K562 (cell line): Measurements from ENCODE around the gene TNIP1. TPM values are rescaled to one million over a fixed set of nuclear protein-coding genes. Genes with fewer than 3 reads are reported as not detected.

Experiments used
- ATAC-seq: fragments of 200-7000 bp; cut with Tn5 transposase; 3 replicates; pipeline ENCODE4 v1.9.1; 2020; ENCODE audit warnings: moderate library complexity
- BruUV-seq: library from RNA; stranded (reverse); fragments of 400-500 nt; replicated peaks from 2 replicates; lab custom pipeline; 2021; lab: Mats Ljungman, UMichigan
- CTCF ChIA-PET: fragments of 300-600 bp; formaldehyde crosslinking; extraction: SDS; loops from one replicate; lab custom pipeline; 2021; ENCODE audit warnings: low intra/inter-chr PET ratio; lab: Yijun Ruan, JAX
- POLR2A ChIA-PET: fragments of 300-600, 350-650 bp; sonication (Branson Sonifier 250); formaldehyde crosslinking; extraction: SDS; loops from one replicate; lab custom pipeline; 2021; ENCODE audit warnings: antibody characterized with exemption, inconsistent platforms; lab: Yijun Ruan, JAX
- DNase-seq, 4 experiments: peaks; one replicate each; pipeline versions ENCODE4 v3.0.0 to v3.0.0-alpha.2; 2011 to 2018; ENCODE audit warnings: low spot score in 3 of 4, mixed read lengths in 3 of 4; ENCODE audit errors: extremely low read depth in 1 of 4
- FAIRE-seq: peaks from 2 replicates; lab custom pipeline; 2011; peaks lifted over from hg19 to GRCh38; lab: Jason Lieb, UNC
- H2AFZ ChIP-seq: 2 replicates; pipeline ENCODE4 v1.6.0; 2011; ENCODE audit warnings: low read depth, low read length, control low read depth, inconsistent platforms
- H3K27ac ChIP-seq: fragments of 200-600 bp; 3 replicates; pipeline ENCODE4 v1.8.0; 2011; ENCODE audit warnings: low read depth, mild to moderate bottlenecking, control low read depth, inconsistent platforms, low read length, moderate library complexity, mixed read lengths; ENCODE audit errors: extremely low read depth
- H3K27me3 ChIP-seq, 2 experiments: fragments of 300-600 bp in 1 of 2; 2 replicates in 1 of 2; 3 replicates in 1 of 2; pipeline versions ENCODE4 v1.6.0 to v1.8.0; 2011; ENCODE audit warnings: inconsistent platforms in 2 of 2, low read length in 2 of 2, mild to moderate bottlenecking in 1 of 2, mixed read lengths in 1 of 2, moderate library complexity in 1 of 2; ENCODE audit not compliant: control insufficient read depth in 2 of 2, insufficient read depth in 2 of 2
- H3K36me3 ChIP-seq: fragments of 300-600 bp; 3 replicates; pipeline ENCODE4 v1.8.0; 2011; ENCODE audit warnings: mild to moderate bottlenecking, low read length, inconsistent platforms; ENCODE audit not compliant: control insufficient read depth, insufficient read depth
- H3K4me1 ChIP-seq, 2 experiments: fragments of 200-600 bp in 1 of 2; replicated peaks in 1 of 2; 2 replicates in 1 of 2; 3 replicates in 1 of 2; pipeline versions ENCODE4 v1.5.1 to v1.8.0; 2011; ENCODE audit warnings: inconsistent platforms in 2 of 2, low read length in 2 of 2, mild to moderate bottlenecking in 1 of 2, mixed read lengths in 1 of 2, moderate library complexity in 1 of 2; ENCODE audit not compliant: control insufficient read depth in 2 of 2, insufficient read depth in 2 of 2
- H3K4me2 ChIP-seq: 2 replicates; pipeline ENCODE4 v1.6.1; 2011; ENCODE audit warnings: low read length, control low read depth, inconsistent platforms, mixed read lengths; ENCODE audit not compliant: insufficient read depth
- H3K4me3 ChIP-seq: fragments of 200-600 bp; sonication (generic), shearing (Covaris generic); 2 replicates; pipeline ENCODE4 v1.5.1; 2016; ENCODE audit warnings: control low read depth, inconsistent platforms
- H3K79me2 ChIP-seq: fragments of 200-600 bp; 3 replicates; pipeline ENCODE4 v1.8.0; 2011; ENCODE audit warnings: low read length, inconsistent platforms; ENCODE audit not compliant: control insufficient read depth, insufficient read depth
- H3K9ac ChIP-seq, 2 experiments: 2 replicates each; pipeline versions ENCODE4 v1.6.0 to v1.6.1; 2011; ENCODE audit warnings: low read depth in 2 of 2, low read length in 2 of 2, control low read depth in 1 of 2, inconsistent platforms in 1 of 2, mild to moderate bottlenecking in 1 of 2, mixed read lengths in 1 of 2; ENCODE audit not compliant: insufficient read depth in 1 of 2
- H3K9me1 ChIP-seq: one replicate; pipeline ENCODE4 v1.6.0; 2011; ENCODE audit warnings: inconsistent platforms, mild to moderate bottlenecking, low read length, moderate library complexity; ENCODE audit not compliant: control insufficient read depth, insufficient read depth
- H3K9me3 ChIP-seq: replicated peaks from 2 replicates; pipeline ENCODE4 v1.5.1; 2011; ENCODE audit warnings: low read depth, low read length, inconsistent platforms; ENCODE audit not compliant: control insufficient read depth, insufficient read depth
- H4K20me1 ChIP-seq: replicated peaks from 2 replicates; pipeline ENCODE4 v1.6.1; 2011; ENCODE audit warnings: low read length, inconsistent platforms, mixed read lengths; ENCODE audit not compliant: control insufficient read depth, insufficient read depth
- EWSR1 ChIP-seq: fragments of 450-650 bp; IDR thresholded peaks from 2 replicates; pipeline ENCODE4 v1.6.1; 2018; ENCODE audit warnings: borderline replicate concordance, mild to moderate bottlenecking, low read depth, moderate library complexity; ENCODE audit not compliant: partially characterized antibody
- FOXJ3 ChIP-seq: sonication (generic); formaldehyde crosslinking; IDR thresholded peaks from 2 replicates; pipeline ENCODE4 v1.4.0; 2020; ENCODE audit warnings: mild to moderate bottlenecking, missing genetic modification reagents
- HNRNPK ChIP-seq: fragments of 200-400 bp; formaldehyde crosslinking; IDR thresholded peaks from one replicate; pipeline ENCODE4 v1.6.1; 2018; ENCODE audit warnings: mild to moderate bottlenecking, low read depth, low read length; ENCODE audit not compliant: poor library complexity, severe bottlenecking
- OTX1 ChIP-seq: fragments of 450-650 bp; formaldehyde crosslinking; IDR thresholded peaks from 2 replicates; pipeline ENCODE4 v1.4.0; 2022; ENCODE audit warnings: mild to moderate bottlenecking
- TCF15 ChIP-seq: fragments of 250-450 bp; sonication (Bioruptor Pico); IDR thresholded peaks from 2 replicates; pipeline ENCODE4 v1.8.0; 2022; ENCODE audit warnings: moderate library complexity, mild to moderate bottlenecking, inconsistent platforms
- ZNF263 ChIP-seq: sonication (generic); formaldehyde crosslinking; IDR thresholded peaks from 2 replicates; pipeline ENCODE4 v1.8.0; 2022; ENCODE audit warnings: mild to moderate bottlenecking, missing genetic modification reagents, borderline replicate concordance
- ZNF384 ChIP-seq: IDR thresholded peaks from 2 replicates; pipeline ENCODE4 v1.6.1; 2012; ENCODE audit warnings: low read depth, low read length, improper control_type of control experiment
- ZNF407 ChIP-seq: fragments of 450-650 bp; IDR thresholded peaks from 2 replicates; pipeline ENCODE4 v1.6.1; 2016; ENCODE audit warnings: low read depth
- WGBS: fragments of 100-300 bp; shearing (Covaris generic); methylation state at CpG from one replicate; pipeline ENCODE4 v1.1.6; 2016; ENCODE audit warnings: low coverage, mixed read lengths; ENCODE audit not compliant: insufficient coverage; ENCODE audit errors: missing lambda C conversion rate; 5-methylcytosine and 5-hydroxymethylcytosine counted together
- in situ Hi-C: fragments of 300-500 bp; cut with MboI; formaldehyde crosslinking; loops from 4 replicates; pipeline ENCODE4 v1.15.0; 2018; ENCODE audit warnings: inconsistent platforms, mixed read lengths
- intact Hi-C: fragments of 100-400 bp; cut with micrococcal nuclease; formaldehyde crosslinking; loops from 2 replicates; pipeline ENCODE4 v1.14.2; 2022
- polyA plus RNA-seq, 8 experiments: library from polyadenylated mRNA; depleted of rRNA in 4 of 8; stranded (reverse) in 5 of 8; unstranded in 3 of 8; fragments of >200 nt; fragmentation: Nextera tagmentation in 2 of 8; fragmentation: Illumina TruSeq in 1 of 8; extraction: Ambion mirVana in 2 of 8; extraction: Trizol in 1 of 8; gene quantifications; 2 replicates each; pipeline versions ENCODE4 v1.2.1 to v1.2.3, GENCODE V29; 2011 to 2014; ENCODE audit warnings: inconsistent platforms in 1 of 8, missing spikeins in 1 of 8
- total RNA-seq, 7 experiments: library from RNA; depleted of rRNA in 6 of 7; stranded (reverse); fragments of >200 nt in 6 of 7; fragmentation: Illumina TruSeq in 2 of 7; extraction: Trizol in 2 of 7; gene quantifications; 2 replicates each; pipeline versions ENCODE4 v1.2.1 to v1.2.3, GENCODE V29; 2011 to 2021; ENCODE audit warnings: low replicate concordance in 1 of 7
- TF ChIP-seq, protein P1 (sequence below): IDR thresholded peaks from 2 replicates; pipeline ENCODE4 v1.6.1; 2011; ENCODE audit warnings: borderline replicate concordance, low read depth, mild to moderate bottlenecking, moderate library complexity, low read length; ENCODE audit not compliant: insufficient read depth, poor library complexity, severe bottlenecking

Gene TNIP1
- total and polyA plus RNA-seq, 9 of the 15 experiments (the other 6 are each of a cell fraction or from before 2014, with no cell fraction given), result 0.46 to 41.0 (median 24.6) TPM

DNA sequence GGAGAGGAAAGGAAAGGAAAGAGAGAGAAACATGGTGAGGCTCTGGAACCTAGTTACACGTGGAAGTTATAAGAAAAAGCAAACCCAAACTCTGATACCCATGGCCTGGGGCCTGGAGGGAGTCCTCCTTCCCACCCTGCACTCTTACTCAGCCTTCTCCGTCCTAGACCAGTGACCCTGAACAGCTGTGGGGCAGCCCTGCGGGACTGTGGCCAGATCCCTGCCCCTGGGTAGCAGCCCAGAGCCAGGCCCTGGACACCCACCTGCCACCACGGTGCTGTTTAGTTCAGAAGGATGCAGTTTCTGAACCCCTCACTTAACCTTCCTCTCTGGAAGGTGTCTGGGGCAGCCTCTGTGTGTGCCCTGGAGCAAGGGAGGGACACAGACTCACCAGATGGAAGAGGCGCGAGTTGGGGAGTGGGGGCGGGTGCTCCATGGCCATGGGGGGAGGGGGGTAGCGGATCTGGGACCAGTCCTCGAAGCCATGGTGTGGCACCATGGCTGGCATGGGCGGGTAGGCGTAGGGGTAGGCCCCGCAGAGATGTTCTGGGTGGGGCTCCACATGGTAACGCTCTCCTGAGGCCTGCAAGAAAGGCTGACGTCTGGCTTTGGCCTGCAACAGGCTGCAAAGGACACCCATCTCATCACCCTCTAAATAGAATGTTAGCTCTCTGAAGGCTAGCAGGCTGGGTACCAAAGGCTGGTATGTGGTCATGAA lies 47.5 kb downstream of the TNIP1 start:
- H3K27me3 ChIP-seq, result no peaks in the 10 kb centered on the region
- 0 out of 5 replicates have a peak, but pooled peaks cover 0 to 2% of the 10 kb centered on the region in 2 experiments for H3K4me1 ChIP-seq
- no peak overlapping the region for H3K27ac ChIP-seq
- FAIRE-seq (no peak), DNase-seq (no peak), ATAC-seq (no peak)
- 97% methylated on average over 9 of the region's 14 CpGs for WGBS
- H3K9ac ChIP-seq, result no peak overlapping the region
- H4K20me1 ChIP-seq, result no peaks in the 10 kb centered on the region
- intact Hi-C loops (no loop called here), in situ Hi-C loops (no loop called here)
- H3K9me3 ChIP-seq, result no peaks in the 10 kb centered on the region
- peaks cover 5% of the 10 kb centered on the region for H3K9me1 ChIP-seq
- no peak overlapping the region for H3K4me3 ChIP-seq
- H3K36me3 ChIP-seq, result peaks cover 89% of the 10 kb centered on the region; the same call in 2 of the 3 replicates
- CTCF ChIA-PET, result no interaction called here
- no peak overlapping the region for H3K4me2 ChIP-seq
- BruUV-seq, result no TSS peak
- no peaks in the 10 kb centered on the region for H3K79me2 ChIP-seq
- no peak overlapping the region for H2AFZ ChIP-seq
- POLR2A ChIA-PET, result no interaction called here
- TF ChIP-seq HNRNPK (no peak), FOXJ3 (CRISPR knock-in tag) (no peak), OTX1 (no peak), ZNF407 (no peak), TCF15 (no peak), EWSR1 (no peak), ZNF263 (no peak), ZNF384 (no peak)
- TF ChIP-seq, protein P1, sequence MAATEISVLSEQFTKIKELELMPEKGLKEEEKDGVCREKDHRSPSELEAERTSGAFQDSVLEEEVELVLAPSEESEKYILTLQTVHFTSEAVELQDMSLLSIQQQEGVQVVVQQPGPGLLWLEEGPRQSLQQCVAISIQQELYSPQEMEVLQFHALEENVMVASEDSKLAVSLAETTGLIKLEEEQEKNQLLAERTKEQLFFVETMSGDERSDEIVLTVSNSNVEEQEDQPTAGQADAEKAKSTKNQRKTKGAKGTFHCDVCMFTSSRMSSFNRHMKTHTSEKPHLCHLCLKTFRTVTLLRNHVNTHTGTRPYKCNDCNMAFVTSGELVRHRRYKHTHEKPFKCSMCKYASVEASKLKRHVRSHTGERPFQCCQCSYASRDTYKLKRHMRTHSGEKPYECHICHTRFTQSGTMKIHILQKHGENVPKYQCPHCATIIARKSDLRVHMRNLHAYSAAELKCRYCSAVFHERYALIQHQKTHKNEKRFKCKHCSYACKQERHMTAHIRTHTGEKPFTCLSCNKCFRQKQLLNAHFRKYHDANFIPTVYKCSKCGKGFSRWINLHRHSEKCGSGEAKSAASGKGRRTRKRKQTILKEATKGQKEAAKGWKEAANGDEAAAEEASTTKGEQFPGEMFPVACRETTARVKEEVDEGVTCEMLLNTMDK, result no peak
